ENCODE measurements around the gene DTX2.
"Not testable (repeated sequence)": the region's sequence is repeated elsewhere in the genome, so short reads cannot be mapped to it uniquely, and the experiment has no call there.

DTX2 gene

GRCh38 chr7:76460767-76461166 lies 742 bp upstream of the DTX2 start:
- intact Hi-C loops (cut with DNase I; ENCODE audit: low total_unique reads) = not testable (repeated sequence)

GRCh38 chr7:76462271-76462882 lies 868 bp downstream of the DTX2 start:
- H3K36me3 ChIP-seq; H3K9me3 ChIP-seq; H3K4me1 ChIP-seq; H3K27ac ChIP-seq; H3K27me3 ChIP-seq; H3K4me3 ChIP-seq; DNase-seq; intact Hi-C loops (cut with DNase I; ENCODE audit: low total_unique reads): not testable (repeated sequence)

More at GRCh38 chr7:76460767-76461166, 742 bp upstream of the DTX2 start:
- not testable (repeated sequence) for H3K4me3 ChIP-seq, H3K9me3 ChIP-seq, H3K36me3 ChIP-seq, DNase-seq, H3K27ac ChIP-seq, H3K4me1 ChIP-seq, H3K27me3 ChIP-seq

DNA sequence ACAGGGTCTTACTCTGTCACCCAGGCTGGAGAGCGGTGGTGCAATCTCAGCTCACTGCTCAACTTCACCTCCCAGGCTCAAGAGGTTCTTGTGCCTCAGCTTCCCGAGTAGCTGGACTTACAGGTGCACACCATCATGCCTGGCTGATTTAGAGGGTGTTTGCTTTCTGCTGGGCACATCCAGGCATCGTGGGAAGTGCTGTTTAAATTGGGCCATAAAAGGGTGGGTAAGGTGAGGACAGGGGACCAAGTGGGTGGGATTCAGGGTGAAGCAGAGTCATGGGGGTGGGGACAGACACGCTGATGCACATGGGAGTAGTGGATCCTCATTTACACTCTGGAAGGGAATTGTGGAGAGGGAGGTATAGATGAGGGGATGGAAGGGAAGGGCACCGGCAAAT lies 3.5 kb downstream of the DTX2 start:
- H3K9me3 ChIP-seq; H3K27ac ChIP-seq; DNase-seq; H3K4me3 ChIP-seq; H3K27me3 ChIP-seq; intact Hi-C loops (cut with DNase I; ENCODE audit: low total_unique reads); H3K36me3 ChIP-seq; H3K4me1 ChIP-seq: not testable (repeated sequence)

GRCh38 chr7:76465950-76466349 lies 4.4 kb downstream of the DTX2 start:
- H3K36me3 ChIP-seq; intact Hi-C loops (cut with DNase I; ENCODE audit: low total_unique reads); DNase-seq; H3K4me1 ChIP-seq; H3K27me3 ChIP-seq; H3K27ac ChIP-seq; H3K4me3 ChIP-seq; H3K9me3 ChIP-seq: not testable (repeated sequence)

GRCh38 chr7:76467743-76468404 lies 6.4 kb downstream of the DTX2 start:
- not testable (repeated sequence) for DNase-seq

GRCh38 chr7:76471556-76472221 lies 10.2 kb downstream of the DTX2 start:
- intact Hi-C loops (cut with DNase I; ENCODE audit: low total_unique reads); H3K9me3 ChIP-seq; DNase-seq; H3K27ac ChIP-seq; H3K4me1 ChIP-seq; H3K27me3 ChIP-seq; H3K4me3 ChIP-seq; H3K36me3 ChIP-seq: not testable (repeated sequence)

More at GRCh38 chr7:76467743-76468404, 6.4 kb downstream of the DTX2 start:
- H3K27me3 ChIP-seq; intact Hi-C loops (cut with DNase I; ENCODE audit: low total_unique reads); H3K4me3 ChIP-seq; H3K9me3 ChIP-seq; H3K36me3 ChIP-seq; H3K27ac ChIP-seq; H3K4me1 ChIP-seq: not testable (repeated sequence)

DNA sequence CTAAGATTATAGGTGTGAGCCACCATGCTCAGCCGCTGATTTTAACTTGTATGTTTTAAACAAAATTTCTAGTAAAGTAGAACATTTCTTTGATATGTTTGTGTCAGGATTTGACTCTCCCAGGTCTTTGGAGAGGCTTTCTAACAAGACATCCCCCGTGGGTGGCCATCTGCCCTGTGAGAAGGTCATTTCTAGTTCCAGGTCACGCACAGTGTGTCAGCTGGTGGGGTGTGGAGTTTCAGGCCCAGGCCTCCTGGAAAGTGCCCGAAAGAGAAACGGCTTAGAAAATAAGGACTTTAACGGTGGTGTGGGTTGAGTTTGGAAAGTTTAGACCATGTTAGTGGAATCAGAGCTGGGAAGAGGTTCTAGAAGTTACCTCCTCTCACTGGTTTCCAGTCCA lies 11.6 kb downstream of the DTX2 start:
- H3K9me3 ChIP-seq; H3K27ac ChIP-seq; H3K4me3 ChIP-seq; H3K4me1 ChIP-seq; H3K36me3 ChIP-seq; H3K27me3 ChIP-seq; intact Hi-C loops (cut with DNase I; ENCODE audit: low total_unique reads); DNase-seq: not testable (repeated sequence)

DNA sequence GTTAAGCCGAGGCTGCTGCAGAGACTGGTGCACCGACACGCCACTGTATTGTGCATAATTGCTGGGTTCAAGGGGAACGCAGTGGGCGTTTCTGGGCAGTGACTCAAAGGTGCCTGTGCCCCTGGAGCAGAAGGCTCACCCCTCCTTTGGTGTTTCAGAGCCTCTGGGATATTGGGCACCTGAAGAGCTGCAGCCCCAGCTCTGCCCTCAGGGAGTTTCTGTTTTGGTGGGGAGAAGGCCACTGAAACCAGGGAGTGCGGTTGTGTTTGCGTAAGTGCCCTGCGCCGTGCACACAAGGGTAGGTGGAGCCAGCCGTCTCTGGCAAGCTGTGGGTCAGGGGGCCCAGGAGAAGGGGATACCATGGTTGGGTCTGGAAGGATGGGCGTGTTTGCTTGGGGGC lies 14.8 kb downstream of the DTX2 start:
- H3K27me3 ChIP-seq; DNase-seq; H3K4me3 ChIP-seq; intact Hi-C loops (cut with DNase I; ENCODE audit: low total_unique reads); H3K4me1 ChIP-seq; H3K9me3 ChIP-seq; H3K27ac ChIP-seq: not testable (repeated sequence)
- H3K36me3 ChIP-seq = peaks cover 0 to 13% (median 10%) of the 10 kb centered on the region in 3 donors

DNA sequence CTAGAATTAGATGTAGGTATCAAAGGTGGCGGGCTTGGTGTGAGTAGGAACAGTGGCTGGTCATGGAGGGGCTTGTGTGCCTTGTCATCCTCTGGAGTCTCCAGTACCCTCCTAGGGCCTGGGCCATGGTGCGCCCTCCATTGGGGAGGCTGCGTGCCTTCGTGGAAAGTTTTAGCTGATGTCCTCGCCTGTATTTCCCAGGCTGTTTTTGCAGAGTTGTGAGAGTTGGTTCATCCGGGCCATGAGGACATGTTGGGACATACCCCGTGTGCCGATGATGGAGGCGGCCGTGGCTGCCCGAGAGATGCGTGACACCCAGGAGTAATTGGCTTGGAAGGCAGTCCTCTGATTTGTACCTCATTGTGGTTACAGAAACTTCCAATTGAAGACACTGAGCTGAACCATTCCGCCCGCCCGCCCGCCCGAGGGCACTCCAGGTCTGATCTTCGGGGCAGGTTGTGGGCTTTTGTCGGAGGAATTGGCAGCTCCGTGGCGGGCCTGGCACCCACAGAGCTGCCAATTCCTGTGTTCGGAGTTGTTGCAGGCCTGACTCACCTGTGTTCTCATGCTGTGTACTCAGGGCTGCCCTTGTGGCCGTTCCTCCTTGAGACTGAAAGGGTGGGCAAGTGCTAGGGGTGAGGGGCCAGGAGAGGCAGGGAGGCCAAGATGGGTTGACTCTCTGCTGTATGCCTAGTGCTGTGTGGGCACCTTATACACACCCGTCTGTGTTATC lies 15.4 kb downstream of the DTX2 start:
- H3K9me3 ChIP-seq; H3K27me3 ChIP-seq; H3K27ac ChIP-seq; intact Hi-C loops (cut with DNase I; ENCODE audit: low total_unique reads); DNase-seq; H3K4me3 ChIP-seq; H3K4me1 ChIP-seq: not testable (repeated sequence)
- peaks cover 0 to 11% (median 10%) of the 10 kb centered on the region in 3 donors for H3K36me3 ChIP-seq

- H3K27ac ChIP-seq = not testable (repeated sequence)
Measured at GRCh38 chr7:76479628-76480027, 18.1 kb downstream of the DTX2 start.

GRCh38 chr7:76480403-76481253 lies 19.1 kb downstream of the DTX2 start:
- H3K27me3 ChIP-seq; H3K4me1 ChIP-seq; DNase-seq; H3K27ac ChIP-seq; H3K9me3 ChIP-seq; intact Hi-C loops (cut with DNase I; ENCODE audit: low total_unique reads); H3K4me3 ChIP-seq: not testable (repeated sequence)
- peaks cover 7 to 32% (median 30%) of the 10 kb centered on the region in 3 donors for H3K36me3 ChIP-seq

More at GRCh38 chr7:76479628-76480027, 18.1 kb downstream of the DTX2 start:
- intact Hi-C loops (cut with DNase I; ENCODE audit: low total_unique reads); DNase-seq; H3K27me3 ChIP-seq; H3K9me3 ChIP-seq; H3K4me1 ChIP-seq; H3K4me3 ChIP-seq: not testable (repeated sequence)
- peaks cover 7 to 32% (median 30%) of the 10 kb centered on the region in 3 donors for H3K36me3 ChIP-seq

DNA sequence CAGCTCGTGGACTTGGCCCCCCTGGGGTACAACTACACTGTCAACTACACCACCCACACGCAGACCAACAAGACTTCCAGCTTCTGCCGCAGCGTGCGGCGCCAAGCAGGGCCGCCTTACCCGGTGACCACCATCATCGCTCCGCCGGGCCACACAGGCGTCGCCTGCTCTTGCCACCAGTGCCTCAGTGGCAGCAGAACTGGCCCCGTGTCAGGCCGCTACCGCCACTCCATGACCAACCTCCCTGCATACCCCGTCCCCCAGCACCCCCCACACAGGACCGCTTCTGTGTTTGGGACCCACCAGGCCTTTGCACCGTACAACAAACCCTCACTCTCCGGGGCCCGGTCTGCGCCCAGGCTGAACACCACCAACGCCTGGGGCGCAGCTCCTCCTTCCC lies 21.2 kb downstream of the DTX2 start:
- intact Hi-C loops (cut with DNase I; ENCODE audit: low total_unique reads); DNase-seq; H3K4me1 ChIP-seq; H3K9me3 ChIP-seq; H3K27ac ChIP-seq; H3K27me3 ChIP-seq; H3K4me3 ChIP-seq: not testable (repeated sequence)
- H3K36me3 ChIP-seq = peaks cover 7 to 32% (median 30%) of the 10 kb centered on the region in 3 donors

- H3K36me3 ChIP-seq = peaks cover 7 to 32% (median 30%) of the 10 kb centered on the region in 3 donors
- H3K27me3 ChIP-seq; H3K27ac ChIP-seq; H3K9me3 ChIP-seq; intact Hi-C loops (cut with DNase I; ENCODE audit: low total_unique reads); H3K4me1 ChIP-seq; DNase-seq; H3K4me3 ChIP-seq: not testable (repeated sequence)
Measured at GRCh38 chr7:76483081-76483480, 21.6 kb downstream of the DTX2 start.

Data from tibial artery (tissue), 4 donors.